ENCODE measurements around the gene RETREG3.
"Not testable (repeated sequence)": the region's sequence is repeated elsewhere in the genome, so short reads cannot be mapped to it uniquely, and the experiment has no call there.

RETREG3 gene

GRCh38 chr17:42609182-42609813, at the start of gene RETREG3, which contains the start of gene TUBG1:
TSS of gene RETREG3 (minus strand) at chr17:42609374. CDS start at chr17:42609324, 50 bp downstream.
TSS of gene TUBG1 (plus strand) at chr17:42609683. CDS start at chr17:42609738, 55 bp downstream.
- in situ Hi-C loops (cut with MboI; ENCODE audit: low sequenced_read_pairs) = no loop called here

GRCh38 chr17:42657824-42658588, 48.8 kb upstream of the RETREG3 start:
- in situ Hi-C loops (cut with MboI; ENCODE audit: low sequenced_read_pairs) = no loop called here

GRCh38 chr17:42655528-42655927, 46.4 kb upstream of the RETREG3 start:
- in situ Hi-C loops (cut with MboI; ENCODE audit: low sequenced_read_pairs) = no loop called here

GRCh38 chr17:42653179-42654124, 44.3 kb upstream of the RETREG3 start:
- in situ Hi-C loops (cut with MboI; ENCODE audit: low sequenced_read_pairs) = no loop called here

- in situ Hi-C loops (cut with MboI; ENCODE audit: low sequenced_read_pairs) = no loop called here
These were observed 42.2 kb upstream of the RETREG3 start for GRCh38 chr17:42651392-42651791.

- in situ Hi-C loops (cut with MboI; ENCODE audit: low sequenced_read_pairs) = no loop called here
These were observed 38.6 kb upstream of the RETREG3 start for GRCh38 chr17:42647778-42648177.

GRCh38 chr17:42642336-42642735, 33.2 kb upstream of the RETREG3 start:
- in situ Hi-C loops (cut with MboI; ENCODE audit: low sequenced_read_pairs) = no loop called here

- in situ Hi-C loops (cut with MboI; ENCODE audit: low sequenced_read_pairs) = no loop called here
These were observed 30.9 kb upstream of the RETREG3 start for GRCh38 chr17:42640121-42640520.

GRCh38 chr17:42639525-42640113, 30.4 kb upstream of the RETREG3 start:
- in situ Hi-C loops (cut with MboI; ENCODE audit: low sequenced_read_pairs) = no loop called here

- in situ Hi-C loops (cut with MboI; ENCODE audit: low sequenced_read_pairs) = no loop called here
These were observed 23.8 kb upstream of the RETREG3 start for GRCh38 chr17:42632949-42633444.

- in situ Hi-C loops (cut with MboI; ENCODE audit: low sequenced_read_pairs) = no loop called here
These were observed 20.3 kb upstream of the RETREG3 start for GRCh38 chr17:42629411-42630009.

GRCh38 chr17:42627032-42627764, 18.0 kb upstream of the RETREG3 start:
- in situ Hi-C loops (cut with MboI; ENCODE audit: low sequenced_read_pairs) = not testable (repeated sequence)

- in situ Hi-C loops (cut with MboI; ENCODE audit: low sequenced_read_pairs) = no loop called here
These were observed 14.8 kb upstream of the RETREG3 start for GRCh38 chr17:42623732-42624596.

GRCh38 chr17:42623271-42623670, 14.1 kb upstream of the RETREG3 start:
- in situ Hi-C loops (cut with MboI; ENCODE audit: low sequenced_read_pairs) = no loop called here

- in situ Hi-C loops (cut with MboI; ENCODE audit: low sequenced_read_pairs) = not testable (repeated sequence)
These were observed 12.8 kb upstream of the RETREG3 start for GRCh38 chr17:42621987-42622386.

- in situ Hi-C loops (cut with MboI; ENCODE audit: low sequenced_read_pairs) = no loop called here
These were observed 9.4 kb upstream of the RETREG3 start for GRCh38 chr17:42618442-42619150.

- in situ Hi-C loops (cut with MboI; ENCODE audit: low sequenced_read_pairs) = no loop called here
These were observed 8.8 kb upstream of the RETREG3 start for GRCh38 chr17:42617956-42618431.

Data from HL-60/S4 (cell line).